ENCODE data around the gene NMS.
A peak's percentile ranks its signal among the peaks of the same experiment; 100 is the strongest.

DNA sequence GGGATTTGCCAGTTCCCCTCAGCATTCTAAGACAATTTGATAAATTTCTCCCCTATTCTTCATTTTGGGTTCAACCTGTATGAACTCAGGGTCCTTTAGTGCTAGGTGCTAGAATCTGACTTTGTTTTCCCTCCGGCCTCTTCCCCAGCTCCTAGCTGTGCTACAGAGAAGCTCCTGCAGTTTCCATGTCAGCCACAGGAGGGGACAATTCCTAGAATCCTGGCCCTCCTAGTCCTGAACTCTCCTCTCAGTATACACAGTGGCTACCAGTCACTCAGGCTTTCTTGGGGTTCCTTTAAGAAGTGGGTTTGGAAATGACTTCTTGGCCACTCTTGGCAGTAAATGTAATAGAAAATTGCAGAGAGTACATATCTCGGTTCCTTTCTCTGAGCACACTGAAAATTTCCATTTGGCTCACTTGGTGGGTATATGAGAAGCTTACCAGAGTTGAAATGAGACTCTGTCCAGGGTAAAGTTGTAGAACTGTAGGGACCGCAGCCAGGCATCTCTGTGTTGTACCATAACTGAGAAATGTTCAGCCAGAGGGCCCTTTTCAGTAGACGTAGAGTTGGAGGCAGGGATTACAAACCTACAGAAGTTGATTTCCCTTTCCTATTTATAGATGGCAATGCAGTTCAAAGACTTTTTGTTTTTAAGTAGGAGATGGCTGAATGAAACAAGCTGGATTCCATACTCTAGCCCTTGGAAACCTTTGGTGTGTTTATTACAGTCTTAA, 47.8 kb upstream of the NMS start:
- TF ChIP-seq, protein P1, sequence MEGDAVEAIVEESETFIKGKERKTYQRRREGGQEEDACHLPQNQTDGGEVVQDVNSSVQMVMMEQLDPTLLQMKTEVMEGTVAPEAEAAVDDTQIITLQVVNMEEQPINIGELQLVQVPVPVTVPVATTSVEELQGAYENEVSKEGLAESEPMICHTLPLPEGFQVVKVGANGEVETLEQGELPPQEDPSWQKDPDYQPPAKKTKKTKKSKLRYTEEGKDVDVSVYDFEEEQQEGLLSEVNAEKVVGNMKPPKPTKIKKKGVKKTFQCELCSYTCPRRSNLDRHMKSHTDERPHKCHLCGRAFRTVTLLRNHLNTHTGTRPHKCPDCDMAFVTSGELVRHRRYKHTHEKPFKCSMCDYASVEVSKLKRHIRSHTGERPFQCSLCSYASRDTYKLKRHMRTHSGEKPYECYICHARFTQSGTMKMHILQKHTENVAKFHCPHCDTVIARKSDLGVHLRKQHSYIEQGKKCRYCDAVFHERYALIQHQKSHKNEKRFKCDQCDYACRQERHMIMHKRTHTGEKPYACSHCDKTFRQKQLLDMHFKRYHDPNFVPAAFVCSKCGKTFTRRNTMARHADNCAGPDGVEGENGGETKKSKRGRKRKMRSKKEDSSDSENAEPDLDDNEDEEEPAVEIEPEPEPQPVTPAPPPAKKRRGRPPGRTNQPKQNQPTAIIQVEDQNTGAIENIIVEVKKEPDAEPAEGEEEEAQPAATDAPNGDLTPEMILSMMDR (conservative IDR thresholded peaks at IDR 0.05; ENCODE audit: low read length) = peak; percentile 24; the same call in 1 of the 2 replicates
- no peak for TF ChIP-seq EZH2phosphoT487 (IDR thresholded peaks at IDR 0.05; ENCODE audit: borderline replicate concordance, low read depth, low read length)
